Measurements from ENCODE around the gene TPRG1.

The TPRG1 gene

GRCh38 chr3:189298469-189299375 lies 127.0 kb downstream of the TPRG1 start:
- Histone ChIP-seq H3K4me2 (ENCODE audit: low read length) (no peak overlapping the region), H2AFZ (no peak overlapping the region), H3K4me1 (no peaks in the 10 kb centered on the region), H3K9ac (no peak overlapping the region), H3K4me3 (ENCODE audit: low read depth, low read length) (no peak overlapping the region), H3K27ac (no peak overlapping the region), H3K27me3 (ENCODE audit: control insufficient read depth, insufficient read depth, low read length) (no peaks in the 10 kb centered on the region), H3K36me3 (ENCODE audit: control insufficient read depth, insufficient read depth, low read length) (no peaks in the 10 kb centered on the region), H3K9me3 (ENCODE audit: control insufficient read depth, low read length) (no peaks in the 10 kb centered on the region), H3K79me2 (no peaks in the 10 kb centered on the region)
- TF ChIP-seq CTCF (IDR thresholded peaks at IDR 0.05), result no peak

GRCh38 chr3:189300345-189300744 lies 128.6 kb downstream of the TPRG1 start:
- Histone ChIP-seq H3K4me1 (no peaks in the 10 kb centered on the region), H3K27ac (no peak overlapping the region), H3K9me3 (ENCODE audit: control insufficient read depth, low read length) (no peaks in the 10 kb centered on the region), H3K79me2 (no peaks in the 10 kb centered on the region), H3K4me2 (ENCODE audit: low read length) (no peak overlapping the region), H3K36me3 (ENCODE audit: control insufficient read depth, insufficient read depth, low read length) (no peaks in the 10 kb centered on the region), H3K27me3 (ENCODE audit: control insufficient read depth, insufficient read depth, low read length) (no peaks in the 10 kb centered on the region), H3K4me3 (ENCODE audit: low read depth, low read length) (no peak overlapping the region), H3K9ac (no peak overlapping the region), H2AFZ (no peak overlapping the region)
- TF ChIP-seq CTCF (IDR thresholded peaks at IDR 0.05), result no peak

GRCh38 chr3:189301479-189301878 lies 129.7 kb downstream of the TPRG1 start:
- Histone ChIP-seq H3K79me2 (no peaks in the 10 kb centered on the region), H3K9me3 (ENCODE audit: control insufficient read depth, low read length) (no peaks in the 10 kb centered on the region), H3K4me1 (no peaks in the 10 kb centered on the region), H3K36me3 (ENCODE audit: control insufficient read depth, insufficient read depth, low read length) (no peaks in the 10 kb centered on the region), H3K27ac (no peak overlapping the region), H3K9ac (no peak overlapping the region), H3K27me3 (ENCODE audit: control insufficient read depth, insufficient read depth, low read length) (no peaks in the 10 kb centered on the region), H3K4me2 (ENCODE audit: low read length) (no peak overlapping the region), H3K4me3 (ENCODE audit: low read depth, low read length) (no peak overlapping the region), H2AFZ (no peak overlapping the region)
- no peak for TF ChIP-seq CTCF (IDR thresholded peaks at IDR 0.05)

- Histone ChIP-seq H3K27ac (no peak overlapping the region), H3K4me1 (no peaks in the 10 kb centered on the region), H3K9ac (no peak overlapping the region), H3K27me3 (ENCODE audit: control insufficient read depth, insufficient read depth, low read length) (no peaks in the 10 kb centered on the region), H3K4me3 (ENCODE audit: low read depth, low read length) (no peak overlapping the region), H2AFZ (no peak overlapping the region), H3K36me3 (ENCODE audit: control insufficient read depth, insufficient read depth, low read length) (no peaks in the 10 kb centered on the region), H3K79me2 (no peaks in the 10 kb centered on the region), H3K4me2 (ENCODE audit: low read length) (no peak overlapping the region), H3K9me3 (ENCODE audit: control insufficient read depth, low read length) (no peaks in the 10 kb centered on the region)
- TF ChIP-seq CTCF (IDR thresholded peaks at IDR 0.05), result no peak
These were observed 131.8 kb downstream of the TPRG1 start for GRCh38 chr3:189303584-189303983.

Measured in parathyroid adenoma (tissue), 2 donors.